Endothelial cell of umbilical vein (primary cell): ENCODE results near the gene BMPR1B. TPM values are rescaled to one million over a fixed set of nuclear protein-coding genes. Genes with fewer than 3 reads are reported as not detected.
A peak's percentile ranks its signal among the peaks of the same experiment; 100 is the strongest.

Source experiments
- BruUV-seq: library from RNA; stranded (reverse); fragments of 400-500 nt; replicated peaks from 2 replicates; lab custom pipeline; 2021; lab: Mats Ljungman, UMichigan
- CTCF ChIA-PET: fragments of 300-600, 350-600 bp; sonication (Branson Sonifier 250); formaldehyde crosslinking; loops from one replicate; lab custom pipeline; 2021; ENCODE audit warnings: antibody characterized with exemption, inconsistent platforms; lab: Charles Lee
- POLR2A ChIA-PET: fragments of 300-600, 350-600 bp; sonication (Branson Sonifier 250); formaldehyde crosslinking; loops from one replicate; lab custom pipeline; 2021; ENCODE audit warnings: antibody characterized with exemption, inconsistent platforms; lab: Charles Lee
- DNase-seq: peaks from one replicate; pipeline ENCODE4 v3.0.0-alpha.2; 2011; ENCODE audit warnings: low read depth, low spot score
- FAIRE-seq: peaks from 2 replicates; lab custom pipeline; 2011; peaks lifted over from hg19 to GRCh38; lab: Jason Lieb, UNC
- H2AFZ ChIP-seq: 2 replicates; pipeline ENCODE4 v1.6.0; 2012; ENCODE audit warnings: low read depth, low read length, control low read depth, inconsistent platforms
- H3K27ac ChIP-seq: 2 replicates; pipeline ENCODE4 v1.5.1; 2011; ENCODE audit warnings: low read depth, mild to moderate bottlenecking, control low read depth, low read length, moderate library complexity; ENCODE audit not compliant: insufficient read depth
- H3K27me3 ChIP-seq, 2 experiments: 2 replicates each; pipeline versions ENCODE4 v1.6.0 to v1.6.1; 2011; ENCODE audit warnings: low read length in 2 of 2, mixed read lengths in 1 of 2; ENCODE audit not compliant: control insufficient read depth in 2 of 2, insufficient read depth in 2 of 2
- H3K36me3 ChIP-seq, 2 experiments: 2 replicates in 1 of 2; 3 replicates in 1 of 2; pipeline ENCODE4 v1.5.1; 2011; ENCODE audit warnings: low read length in 2 of 2, mild to moderate bottlenecking in 1 of 2, moderate library complexity in 1 of 2; ENCODE audit not compliant: control insufficient read depth in 2 of 2, insufficient read depth in 2 of 2; ENCODE audit errors: extremely low read depth in 1 of 2
- H3K4me1 ChIP-seq: 3 replicates; pipeline ENCODE4 v1.5.1; 2011; ENCODE audit warnings: mild to moderate bottlenecking, low read length; ENCODE audit not compliant: control insufficient read depth, insufficient read depth; ENCODE audit errors: extremely low read depth
- H3K4me2 ChIP-seq: 2 replicates; pipeline ENCODE4 v1.6.1; 2011; ENCODE audit warnings: low read length, control low read depth, mixed read lengths; ENCODE audit not compliant: insufficient read depth
- H3K4me3 ChIP-seq, 3 experiments: fragments of 200-600 bp in 1 of 3; sonication (generic), shearing (Covaris generic) in 1 of 3; replicated peaks in 1 of 3; 2 replicates each; pipeline ENCODE4 v1.5.1; 2011 to 2016; ENCODE audit warnings: control low read depth in 3 of 3, low read length in 3 of 3, mild to moderate bottlenecking in 2 of 3, inconsistent platforms in 1 of 3, low read depth in 1 of 3, moderate library complexity in 1 of 3; ENCODE audit not compliant: insufficient read depth in 1 of 3
- H3K79me2 ChIP-seq: 2 replicates; pipeline ENCODE4 v1.6.0; 2012; ENCODE audit warnings: low read length, inconsistent platforms; ENCODE audit not compliant: control insufficient read depth, insufficient read depth
- H3K9ac ChIP-seq: replicated peaks from 2 replicates; pipeline ENCODE3; 2011; ENCODE audit warnings: low read length, control low read depth; ENCODE audit not compliant: insufficient read depth; ENCODE audit errors: extremely low read depth
- H3K9me1 ChIP-seq: replicated peaks from 3 replicates; pipeline ENCODE4 v1.6.0; 2011; ENCODE audit warnings: mild to moderate bottlenecking, low read length; ENCODE audit not compliant: control insufficient read depth, insufficient read depth; ENCODE audit errors: extremely low read depth
- H3K9me3 ChIP-seq: replicated peaks from 2 replicates; pipeline ENCODE4 v1.5.1; 2012; ENCODE audit warnings: low read length, inconsistent platforms; ENCODE audit not compliant: control insufficient read depth, insufficient read depth
- H4K20me1 ChIP-seq: replicated peaks from 2 replicates; pipeline ENCODE3; 2011; ENCODE audit warnings: mild to moderate bottlenecking, low read length; ENCODE audit not compliant: control insufficient read depth, insufficient read depth; ENCODE audit errors: extremely low read depth
- CTCF ChIP-seq, 2 donors: IDR thresholded peaks; 1 replicate in 1 of 2; 2 replicates in 1 of 2; pipeline ENCODE4 v1.5.1; 2011; ENCODE audit warnings: low read length in 2 of 2, mild to moderate bottlenecking in 2 of 2, moderate library complexity in 2 of 2, control low read depth in 1 of 2, inconsistent platforms in 1 of 2, low read depth in 1 of 2; ENCODE audit not compliant: insufficient read depth in 1 of 2; ENCODE audit errors: extremely low read depth in 1 of 2
- EZH2 ChIP-seq: IDR thresholded peaks from 2 replicates; pipeline ENCODE4 v1.6.1; 2012; ENCODE audit warnings: borderline replicate concordance, low read depth, mild to moderate bottlenecking, moderate library complexity, low read length, inconsistent platforms; ENCODE audit not compliant: severe bottlenecking
- FOS ChIP-seq: IDR thresholded peaks from 2 replicates; pipeline ENCODE4 v1.6.1; 2011; ENCODE audit warnings: mild to moderate bottlenecking, low read length, moderate library complexity, borderline replicate concordance; ENCODE audit not compliant: insufficient read depth
- GATA2 ChIP-seq: IDR thresholded peaks from 2 replicates; pipeline ENCODE4 v1.7.0; 2011; ENCODE audit warnings: low read depth, mild to moderate bottlenecking, moderate library complexity, mixed read lengths, low read length; ENCODE audit not compliant: insufficient read length, insufficient read depth
- JUN ChIP-seq: IDR thresholded peaks from 2 replicates; pipeline ENCODE4 v1.6.1; 2011; ENCODE audit warnings: borderline replicate concordance, low read depth; ENCODE audit not compliant: insufficient read length, insufficient read depth
- MAX ChIP-seq: IDR thresholded peaks from 2 replicates; pipeline ENCODE4 v1.6.1; 2011; ENCODE audit not compliant: insufficient read depth, insufficient read length
- MYC ChIP-seq: IDR thresholded peaks from one replicate; pipeline ENCODE4 v1.6.1; 2011; ENCODE audit warnings: mild to moderate bottlenecking, low read depth, low read length
- POLR2A ChIP-seq: IDR thresholded peaks from 2 replicates; pipeline ENCODE4 v1.6.1; 2012; ENCODE audit warnings: low read depth, mild to moderate bottlenecking, control low read depth, low read length
- POLR2AphosphoS5 ChIP-seq: IDR thresholded peaks from 2 replicates; pipeline ENCODE4 v1.6.1; 2012; ENCODE audit warnings: low read depth, mild to moderate bottlenecking, control low read depth, low read length, moderate library complexity; ENCODE audit not compliant: insufficient read depth
- dilution Hi-C: fragments of 300-500 bp; cut with MboI; formaldehyde crosslinking; loops from one replicate; pipeline ENCODE4 v1.15.0; 2019; ENCODE audit warnings: low sequenced_read_pairs; ENCODE audit not compliant: extremely low pct_ligation_motif_present
- intact Hi-C: fragments of 100-400 bp; cut with micrococcal nuclease; formaldehyde crosslinking; loops from one replicate; pipeline ENCODE4 v1.10.0; 2022
- polyA plus RNA-seq, 4 experiments: library from polyadenylated mRNA; depleted of rRNA in 3 of 4; stranded (reverse) in 3 of 4; unstranded in 1 of 4; fragments of >200 nt; gene quantifications; 2 replicates each; pipeline versions ENCODE4 v1.2.1 to v1.2.3, GENCODE V29; 2011 to 2012; ENCODE audit warnings: missing spikeins in 1 of 4
- total RNA-seq: library from RNA; stranded (reverse); gene quantifications from 2 replicates; pipeline ENCODE4 v1.2.3, GENCODE V29; 2021

Gene BMPR1B
- total and polyA plus RNA-seq, 2 donors (not counting 3 experiments of a cell fraction or from before 2014, with no cell fraction given) = 0.28 to 2.1 TPM

GRCh38 chr4:94827481-94828110 is 69.8 kb downstream of the BMPR1B start:
- peak overlapping the region; percentile 59 for H3K9ac ChIP-seq
- peak overlapping the region; percentile 61 for H3K27ac ChIP-seq
- peak; percentile 90 for DNase-seq
- H3K9me1 ChIP-seq = no peaks in the 10 kb centered on the region
- no peaks in the 10 kb centered on the region for H3K9me3 ChIP-seq
- TSS peak; percentile 55 for BruUV-seq
- peaks cover 23% of the 10 kb centered on the region for H3K4me1 ChIP-seq
- no peaks in the 10 kb centered on the region for H3K27me3 ChIP-seq
- ChIA-PET CTCF (no interaction called here), POLR2A (no interaction called here)
- H3K36me3 ChIP-seq = no peaks in the 10 kb centered on the region
- H3K4me3 ChIP-seq = peak overlapping the region in 1 of 3 experiments; percentile 23
- no peak overlapping the region for H2AFZ ChIP-seq
- dilution Hi-C loops = no loop called here
- peak overlapping the region; percentile 71 for H3K4me2 ChIP-seq
- no peaks in the 10 kb centered on the region for H4K20me1 ChIP-seq
- TF ChIP-seq GATA2 (peak; percentile 85), CTCF (IDR thresholded peaks at IDR 0.05; ENCODE audit: extremely low read depth in 1 of 2, insufficient read depth in 1 of 2, low read depth in 1 of 2, low read length in 2 of 2) (no peak), POLR2AphosphoS5 (peak; percentile 64), POLR2A (no peak), MAX (peak; percentile 58), JUN (peak; percentile 98), EZH2 (no peak), MYC (no peak), FOS (peak; percentile 98)
- H3K79me2 ChIP-seq = no peaks in the 10 kb centered on the region
- FAIRE-seq = peak; percentile 73
- intact Hi-C loops = loop anchor here (2.0 kb wide), 1 partner anchor 69 kb away; no protein-coding TSS in a partner anchor
